OCI-LY1 (cell line): Measurements from ENCODE around the gene TBCE.

ENCODE experiments used
- H2AFZ ChIP-seq: fragments of 200-600 bp; sonication (generic), shearing (Covaris generic); 2 replicates; pipeline ENCODE4 v1.6.0; 2014; ENCODE audit warnings: antibody characterized with exemption, mild to moderate bottlenecking, low read length
- H3F3A ChIP-seq: fragments of 200-600 bp; sonication (generic), shearing (Covaris generic); 2 replicates; pipeline ENCODE4 v1.6.0; 2014; ENCODE audit warnings: mild to moderate bottlenecking, antibody characterized with exemption, low read length, moderate library complexity; ENCODE audit not compliant: insufficient read depth
- H3K27ac ChIP-seq: fragments of 200-600 bp; sonication (generic); 2 replicates; pipeline ENCODE4 v1.5.1; 2014; ENCODE audit warnings: low read length, mixed run types, mild to moderate bottlenecking, low read depth; ENCODE audit not compliant: poor library complexity, severe bottlenecking
- H3K27me3 ChIP-seq: fragments of 200-600 bp; sonication (generic); 2 replicates; pipeline ENCODE4 v1.6.0; 2014; ENCODE audit warnings: antibody characterized with exemption, mild to moderate bottlenecking, low read length, moderate library complexity; ENCODE audit not compliant: insufficient read depth
- H3K36me3 ChIP-seq: fragments of 200-600 bp; sonication (generic); 2 replicates; pipeline ENCODE4 v1.6.1; 2014; ENCODE audit warnings: mild to moderate bottlenecking, antibody characterized with exemption, low read length, moderate library complexity, mixed read lengths; ENCODE audit not compliant: insufficient read depth
- H3K4me1 ChIP-seq: fragments of 200-600 bp; sonication (generic); 2 replicates; pipeline ENCODE4 v1.5.1; 2014; ENCODE audit warnings: mild to moderate bottlenecking, low read length, moderate library complexity; ENCODE audit not compliant: insufficient read depth, severe bottlenecking
- H3K4me2 ChIP-seq: fragments of 200-600 bp; sonication (generic), shearing (Covaris generic); 2 replicates; pipeline ENCODE4 v1.6.1; 2014; ENCODE audit warnings: low read length
- H3K4me3 ChIP-seq: fragments of 200-600 bp; sonication (generic); 2 replicates; pipeline ENCODE4 v1.5.1; 2014; ENCODE audit warnings: low read length, low read depth, mild to moderate bottlenecking, mixed read lengths; ENCODE audit not compliant: poor library complexity, severe bottlenecking
- H3K79me2 ChIP-seq: fragments of 200-600 bp; shearing (Covaris generic); 2 replicates; pipeline ENCODE4 v1.6.1; 2016; ENCODE audit warnings: mixed run types, low read length, mixed read lengths; ENCODE audit not compliant: insufficient read depth
- H3K9ac ChIP-seq: fragments of 200-600 bp; sonication (generic), shearing (Covaris generic); 2 replicates; pipeline ENCODE4 v1.6.1; 2014; ENCODE audit warnings: mild to moderate bottlenecking, low read length, mixed read lengths
- H3K9me2 ChIP-seq: fragments of 200-600 bp; sonication (generic), shearing (Covaris generic); 2 replicates; pipeline ENCODE4 v1.6.1; 2014; ENCODE audit warnings: low read depth, mild to moderate bottlenecking, low read length, mixed read lengths
- H3K9me3 ChIP-seq: fragments of 200-600 bp; shearing (Covaris generic); 2 replicates; pipeline ENCODE4 v1.6.1; 2014; ENCODE audit warnings: low read length, mixed read lengths
- H4K20me1 ChIP-seq: fragments of 200-600 bp; sonication (generic), shearing (Covaris generic); 2 replicates; pipeline ENCODE4 v1.6.0; 2016; ENCODE audit warnings: mild to moderate bottlenecking, low read length; ENCODE audit not compliant: insufficient read depth
- EZH2 ChIP-seq: fragments of 200-600 bp; sonication (generic), shearing (Covaris generic); IDR thresholded peaks from 2 replicates; pipeline ENCODE4 v1.8.0; 2017; ENCODE audit warnings: borderline replicate concordance, mixed run types, mild to moderate bottlenecking, antibody characterized with exemption, low read length, moderate library complexity, mixed read lengths
- TF ChIP-seq, protein P1 (sequence below): fragments of 200-600 bp; sonication (generic), shearing (Covaris generic); IDR thresholded peaks from 2 replicates; pipeline ENCODE4 v1.5.1; 2017; ENCODE audit warnings: mild to moderate bottlenecking, antibody characterized with exemption, low read length, moderate library complexity, mixed read lengths

TBCE gene

DNA sequence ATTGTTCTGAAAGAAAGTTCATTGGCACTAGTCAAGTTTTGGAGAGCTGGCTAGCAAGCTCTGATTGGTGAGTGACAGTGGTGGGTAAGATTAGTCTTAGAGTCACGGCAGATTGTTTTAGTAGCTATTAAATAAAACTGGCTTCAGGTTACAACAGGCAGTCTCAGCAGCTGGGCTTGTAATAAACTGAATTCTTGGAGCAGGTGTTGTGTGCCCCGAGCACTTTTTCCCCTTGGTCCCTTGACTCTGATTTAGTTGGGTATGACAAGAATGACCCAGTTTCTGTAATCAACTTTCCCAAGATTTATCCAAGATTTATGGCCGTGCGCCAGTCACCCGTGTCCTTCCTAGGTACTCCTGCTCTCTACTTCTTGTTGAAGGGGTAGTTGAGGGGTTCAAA lies 40.2 kb downstream of the TBCE start:
- no peaks in the 10 kb centered on the region for H3K9me3 ChIP-seq
- H3K27me3 ChIP-seq = no peaks in the 10 kb centered on the region
- H3K4me2 ChIP-seq = no peak overlapping the region
- no peak overlapping the region for H3K27ac ChIP-seq
- no peaks in the 10 kb centered on the region for H3K36me3 ChIP-seq
- no peak overlapping the region for H2AFZ ChIP-seq
- H3K4me1 ChIP-seq = no peaks in the 10 kb centered on the region
- no peaks in the 10 kb centered on the region for H4K20me1 ChIP-seq
- H3F3A ChIP-seq = no peaks in the 10 kb centered on the region
- TF ChIP-seq EZH2 = no peak
- TF ChIP-seq, protein P1, sequence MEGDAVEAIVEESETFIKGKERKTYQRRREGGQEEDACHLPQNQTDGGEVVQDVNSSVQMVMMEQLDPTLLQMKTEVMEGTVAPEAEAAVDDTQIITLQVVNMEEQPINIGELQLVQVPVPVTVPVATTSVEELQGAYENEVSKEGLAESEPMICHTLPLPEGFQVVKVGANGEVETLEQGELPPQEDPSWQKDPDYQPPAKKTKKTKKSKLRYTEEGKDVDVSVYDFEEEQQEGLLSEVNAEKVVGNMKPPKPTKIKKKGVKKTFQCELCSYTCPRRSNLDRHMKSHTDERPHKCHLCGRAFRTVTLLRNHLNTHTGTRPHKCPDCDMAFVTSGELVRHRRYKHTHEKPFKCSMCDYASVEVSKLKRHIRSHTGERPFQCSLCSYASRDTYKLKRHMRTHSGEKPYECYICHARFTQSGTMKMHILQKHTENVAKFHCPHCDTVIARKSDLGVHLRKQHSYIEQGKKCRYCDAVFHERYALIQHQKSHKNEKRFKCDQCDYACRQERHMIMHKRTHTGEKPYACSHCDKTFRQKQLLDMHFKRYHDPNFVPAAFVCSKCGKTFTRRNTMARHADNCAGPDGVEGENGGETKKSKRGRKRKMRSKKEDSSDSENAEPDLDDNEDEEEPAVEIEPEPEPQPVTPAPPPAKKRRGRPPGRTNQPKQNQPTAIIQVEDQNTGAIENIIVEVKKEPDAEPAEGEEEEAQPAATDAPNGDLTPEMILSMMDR = no peak
- no peaks in the 10 kb centered on the region for H3K79me2 ChIP-seq
- H3K9ac ChIP-seq = no peak overlapping the region
- no peaks in the 10 kb centered on the region for H3K9me2 ChIP-seq
- no peak overlapping the region for H3K4me3 ChIP-seq

DNA sequence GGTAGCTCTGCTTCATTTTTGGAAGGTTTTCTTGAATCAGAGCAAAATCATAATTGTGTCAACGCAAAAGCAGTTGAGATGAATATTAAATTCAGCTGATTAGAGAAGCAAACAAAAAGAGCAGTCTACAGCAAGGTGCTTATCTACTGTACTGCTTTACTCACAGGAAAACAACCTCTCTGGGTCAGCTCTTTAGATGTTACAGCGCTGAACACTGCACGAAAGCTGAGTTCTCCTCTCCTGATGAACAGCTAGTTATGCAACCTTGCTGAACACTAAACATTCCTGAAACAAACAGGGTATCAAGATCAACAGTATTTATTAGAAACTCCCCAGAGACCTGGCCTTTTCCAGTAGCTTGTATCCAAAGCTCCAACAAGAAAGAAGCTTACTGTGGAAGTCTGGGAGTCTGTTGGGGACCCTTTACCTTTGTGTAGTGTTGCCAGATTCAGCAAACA lies 41.3 kb downstream of the TBCE start:
- Histone ChIP-seq H4K20me1 (no peaks in the 10 kb centered on the region), H3K27me3 (no peaks in the 10 kb centered on the region), H3K9me3 (no peaks in the 10 kb centered on the region), H3K36me3 (no peaks in the 10 kb centered on the region), H3K27ac (no peak overlapping the region), H3K9me2 (no peaks in the 10 kb centered on the region), H3K4me2 (no peak overlapping the region), H3K4me3 (no peak overlapping the region), H2AFZ (no peak overlapping the region), H3K79me2 (no peaks in the 10 kb centered on the region), H3F3A (no peaks in the 10 kb centered on the region), H3K9ac (no peak overlapping the region), H3K4me1 (no peaks in the 10 kb centered on the region)
- TF ChIP-seq, protein P1 = no peak
- TF ChIP-seq EZH2 = no peak

DNA sequence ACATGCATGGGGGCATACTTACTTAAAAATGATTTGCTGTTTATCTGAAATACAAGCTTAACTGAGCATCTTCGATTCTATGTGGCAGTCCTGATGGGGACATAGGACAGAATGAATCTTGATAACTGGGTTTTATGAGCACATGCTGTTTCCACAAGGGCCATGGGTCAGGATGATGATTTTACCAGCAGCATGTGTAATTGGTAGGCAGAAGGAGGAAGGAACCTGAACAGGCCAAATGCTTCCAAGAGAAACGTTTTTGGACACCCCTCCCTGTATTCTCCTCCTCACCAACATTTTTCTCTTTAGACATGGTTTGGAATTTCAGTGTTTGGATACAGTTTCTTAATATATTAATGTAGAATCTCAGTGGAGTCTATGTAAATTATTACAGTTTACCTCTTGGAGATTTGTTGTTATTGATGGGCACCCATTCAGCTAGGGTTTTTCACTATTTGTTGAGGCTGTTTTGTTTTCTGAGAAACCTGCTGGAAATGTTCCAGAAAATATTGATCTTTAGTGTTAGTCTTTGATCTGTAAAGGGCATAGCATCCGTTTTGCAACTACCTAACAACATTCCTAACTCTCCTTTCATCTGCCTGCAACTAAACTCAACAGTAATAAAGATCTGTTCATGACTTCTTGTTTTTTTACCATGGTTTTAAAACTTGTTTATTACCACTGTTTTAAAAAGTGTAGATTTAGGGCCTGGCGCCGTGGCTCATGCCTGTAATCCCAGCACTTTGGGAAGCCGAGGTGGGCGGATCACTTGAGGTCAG lies 42.0 kb downstream of the TBCE start:
- no peaks in the 10 kb centered on the region for H3K4me1 ChIP-seq
- peaks cover under 1% of the 10 kb centered on the region; the same call in 1 of the 2 replicates for H3K36me3 ChIP-seq
- TF ChIP-seq, protein P1 = no peak
- no peak for TF ChIP-seq EZH2
- H3K9ac ChIP-seq = no peak overlapping the region
- H3K4me3 ChIP-seq = no peak overlapping the region
- no peak overlapping the region for H3K27ac ChIP-seq
- no peaks in the 10 kb centered on the region for H3K9me2 ChIP-seq
- H4K20me1 ChIP-seq = no peaks in the 10 kb centered on the region
- no peak overlapping the region for H2AFZ ChIP-seq
- no peaks in the 10 kb centered on the region for H3K9me3 ChIP-seq
- H3K27me3 ChIP-seq = no peaks in the 10 kb centered on the region
- no peaks in the 10 kb centered on the region for H3K79me2 ChIP-seq
- 0 out of 2 replicates have a peak, but pooled peaks cover 1% of the 10 kb centered on the region for H3F3A ChIP-seq
- H3K4me2 ChIP-seq = no peak overlapping the region
